HepG2 (cell line): Measurements from ENCODE around the gene ZNF541. TPM values are rescaled to one million over a fixed set of nuclear protein-coding genes. Genes with fewer than 3 reads are reported as not detected.

Experiments used
- BRD4 ChIP-seq: sonication (generic); formaldehyde crosslinking; IDR thresholded peaks from 2 replicates; pipeline ENCODE4 v1.4.0; 2020; ENCODE audit warnings: missing genetic modification reagents
- CBX2 ChIP-seq, 2 experiments: fragments of 200-600 bp in 1 of 2; sonication (generic); formaldehyde crosslinking in 1 of 2; IDR thresholded peaks; 2 replicates each; pipeline versions ENCODE4 v1.7.0 to v1.8.1; 2018 to 2022; ENCODE audit warnings: low read depth in 2 of 2, low read length in 1 of 2, mild to moderate bottlenecking in 1 of 2, missing genetic modification reagents in 1 of 2
- IRX3 ChIP-seq: sonication (generic); formaldehyde crosslinking; IDR thresholded peaks from 2 replicates; pipeline ENCODE4 v1.8.1; 2023; ENCODE audit warnings: mild to moderate bottlenecking, low read depth, missing genetic modification reagents, borderline replicate concordance
- JARID2 ChIP-seq: sonication (generic); formaldehyde crosslinking; IDR thresholded peaks from 2 replicates; pipeline ENCODE4 v1.8.1; 2023; ENCODE audit warnings: missing genetic modification reagents, inconsistent platforms; ENCODE audit not compliant: insufficient replicate concordance
- KDM5B ChIP-seq: sonication (generic); formaldehyde crosslinking; IDR thresholded peaks from 2 replicates; pipeline ENCODE4 v1.4.0; 2020; ENCODE audit warnings: missing genetic modification reagents, mild to moderate bottlenecking, borderline replicate concordance
- MYC ChIP-seq: sonication (generic); formaldehyde crosslinking; IDR thresholded peaks from 2 replicates; pipeline ENCODE4 v1.9.0; 2021; ENCODE audit warnings: missing genetic modification reagents, borderline replicate concordance
- RFXANK ChIP-seq: IDR thresholded peaks from 2 replicates; pipeline ENCODE4 v1.6.1; 2016
- SALL1 ChIP-seq: sonication (generic); formaldehyde crosslinking; IDR thresholded peaks from 2 replicates; pipeline ENCODE4 v1.8.0; 2022; ENCODE audit warnings: mild to moderate bottlenecking, missing genetic modification reagents
- SMAD9 ChIP-seq: sonication (generic); formaldehyde crosslinking; IDR thresholded peaks from 2 replicates; pipeline ENCODE4 v1.5.1; 2020; ENCODE audit warnings: mild to moderate bottlenecking, missing genetic modification reagents
- TFAP4 ChIP-seq: sonication (generic); IDR thresholded peaks from 2 replicates; pipeline ENCODE4 v1.6.1; 2016; ENCODE audit warnings: low read depth, borderline replicate concordance
- TOE1 ChIP-seq: sonication (generic); formaldehyde crosslinking; IDR thresholded peaks from 2 replicates; pipeline ENCODE4 v1.4.0; 2020; ENCODE audit warnings: mild to moderate bottlenecking, missing genetic modification reagents
- ZBTB2 ChIP-seq: sonication (generic); formaldehyde crosslinking; IDR thresholded peaks from 2 replicates; pipeline ENCODE4 v1.8.0; 2022; ENCODE audit warnings: low read depth, missing genetic modification reagents
- ZBTB38 ChIP-seq: sonication (generic); formaldehyde crosslinking; IDR thresholded peaks from 2 replicates; pipeline ENCODE4 v1.5.1; 2020; ENCODE audit warnings: mild to moderate bottlenecking, missing genetic modification reagents
- ZNF207 ChIP-seq: fragments of 450-650 bp; IDR thresholded peaks from 2 replicates; pipeline ENCODE4 v1.6.1; 2016; ENCODE audit warnings: antibody characterized with exemption, borderline replicate concordance
- ZNF263 ChIP-seq: sonication (generic); formaldehyde crosslinking; IDR thresholded peaks from 2 replicates; pipeline ENCODE4 v1.4.0; 2020; ENCODE audit warnings: missing genetic modification reagents
- ZNF329 ChIP-seq: sonication (generic); formaldehyde crosslinking; IDR thresholded peaks from 2 replicates; pipeline ENCODE4 v1.9.0; 2021; ENCODE audit warnings: low read depth, mild to moderate bottlenecking, missing genetic modification reagents
- ZNF501 ChIP-seq: sonication (generic); formaldehyde crosslinking; IDR thresholded peaks from 2 replicates; pipeline ENCODE4 v1.5.1; 2020; ENCODE audit warnings: mild to moderate bottlenecking, moderate library complexity, missing genetic modification reagents
- ZNF678 ChIP-seq: sonication (generic); formaldehyde crosslinking; IDR thresholded peaks from 2 replicates; pipeline ENCODE4 v1.4.0; 2020; ENCODE audit warnings: mild to moderate bottlenecking, missing genetic modification reagents
- ZNF710 ChIP-seq: sonication (generic); formaldehyde crosslinking; IDR thresholded peaks from 2 replicates; pipeline ENCODE4 v1.5.0; 2020; ENCODE audit warnings: mild to moderate bottlenecking, missing genetic modification reagents, borderline replicate concordance
- polyA plus RNA-seq, 8 experiments: library from polyadenylated mRNA; depleted of rRNA in 3 of 8; stranded (reverse) in 7 of 8; unstranded in 1 of 8; fragments of >200 nt; fragmentation: Illumina TruSeq in 4 of 8; extraction: Trizol in 4 of 8; gene quantifications; 2 replicates each; pipeline versions ENCODE4 v1.2.1 to v1.2.3, GENCODE V29; 2011 to 2016; ENCODE audit warnings: low read depth in 4 of 8, missing spikeins in 1 of 8, mixed read lengths in 1 of 8; ENCODE audit not compliant: insufficient read depth in 1 of 8
- total RNA-seq, 5 experiments: library from RNA; depleted of rRNA; stranded (reverse); fragments of >200 nt; fragmentation: Illumina TruSeq; extraction: Trizol; gene quantifications; 2 replicates each; pipeline ENCODE4 v1.2.3, GENCODE V29; 2016; ENCODE audit warnings: low read depth in 1 of 5
- TF ChIP-seq, protein P1 (sequence below): sonication (generic); formaldehyde crosslinking; IDR thresholded peaks from 2 replicates; pipeline ENCODE4 v1.5.1; 2020; ENCODE audit warnings: mild to moderate bottlenecking, missing genetic modification reagents, moderate library complexity

ZNF541 gene
- total and polyA plus RNA-seq, 2 of the 13 experiments (the other 11 are each of a cell fraction or from before 2014, with no cell fraction given), result 0.03 to 0.04 TPM

DNA sequence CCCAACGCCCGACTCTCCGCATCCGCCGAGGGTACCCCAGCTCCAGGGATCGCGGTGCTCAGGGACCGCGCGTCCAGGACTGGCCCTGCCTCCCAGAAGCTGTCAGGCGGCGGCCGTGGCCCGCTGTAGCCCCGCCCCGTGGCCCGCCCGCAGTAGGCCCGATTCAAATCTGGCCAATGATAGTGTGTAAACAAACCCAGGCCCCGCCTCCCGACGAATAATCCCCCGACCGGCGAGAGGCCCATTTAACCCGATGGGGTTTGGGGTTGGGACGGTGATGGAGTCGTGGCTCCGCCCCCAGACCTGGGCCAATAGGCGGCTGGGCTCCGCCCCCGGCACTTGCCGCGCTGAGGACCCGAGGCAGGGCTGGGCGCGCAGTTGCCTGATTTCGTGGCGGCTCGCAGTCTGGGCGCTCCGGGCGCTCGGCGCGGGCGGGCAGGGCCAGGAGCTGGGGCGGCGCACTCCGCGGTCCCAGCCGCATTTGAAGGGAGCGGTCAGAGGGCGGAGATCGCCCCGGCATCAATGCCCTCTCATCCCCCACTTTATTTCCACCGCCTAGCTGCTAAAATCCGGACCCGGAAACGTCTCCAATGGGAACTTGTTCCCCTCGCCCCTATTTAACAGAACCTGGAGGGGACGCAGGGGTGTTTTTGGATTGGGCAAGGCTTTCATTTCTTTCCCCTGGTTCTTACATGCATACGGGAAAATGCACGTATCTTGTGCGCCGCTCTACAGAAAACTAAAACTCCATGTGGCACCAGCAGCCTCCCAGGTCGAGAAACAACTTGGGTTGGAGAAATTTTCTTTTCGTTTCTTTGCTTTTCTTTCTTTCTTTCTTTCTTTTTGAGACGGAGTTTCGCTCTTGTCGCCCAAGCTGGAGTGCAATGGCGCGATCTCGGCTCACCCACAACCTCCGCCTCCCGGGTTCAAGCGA lies 27.6 kb upstream of the ZNF541 start (continued):
- TF ChIP-seq TFAP4, result peak; percentile 26; the same call in 1 of the 2 replicates
- no peak for TF ChIP-seq RFXANK
- TF ChIP-seq JARID2, result peak; percentile 57
- no peak for TF ChIP-seq CBX2 (IDR thresholded peaks at IDR 0.05; ENCODE audit: low read depth, low read length)
- TF ChIP-seq CBX2 (CRISPR knock-in tag; IDR thresholded peaks at IDR 0.05; ENCODE audit: low read depth), result no peak
- 0 out of 2 replicates have a peak, but pooled peaks have one; percentile 59 for TF ChIP-seq MYC (CRISPR knock-in tag)
- TF ChIP-seq ZNF207, result no peak
- TF ChIP-seq IRX3 (CRISPR knock-in tag), result no peak
- no peak for TF ChIP-seq ZNF710
- TF ChIP-seq KDM5B (CRISPR knock-in tag), result peak; percentile 68; the same call in 1 of the 2 replicates
- TF ChIP-seq TOE1 (CRISPR knock-in tag), result no peak
- TF ChIP-seq SMAD9 (CRISPR knock-in tag), result no peak
- peak; percentile 63; the same call in 1 of the 2 replicates for TF ChIP-seq ZBTB38 (CRISPR knock-in tag)
- TF ChIP-seq ZNF678 (CRISPR knock-in tag), result no peak
- TF ChIP-seq ZNF263 (CRISPR knock-in tag), result peak; percentile 45; the same call in 1 of the 2 replicates
- no peak for TF ChIP-seq ZNF329 (CRISPR knock-in tag)
- TF ChIP-seq, protein P1, sequence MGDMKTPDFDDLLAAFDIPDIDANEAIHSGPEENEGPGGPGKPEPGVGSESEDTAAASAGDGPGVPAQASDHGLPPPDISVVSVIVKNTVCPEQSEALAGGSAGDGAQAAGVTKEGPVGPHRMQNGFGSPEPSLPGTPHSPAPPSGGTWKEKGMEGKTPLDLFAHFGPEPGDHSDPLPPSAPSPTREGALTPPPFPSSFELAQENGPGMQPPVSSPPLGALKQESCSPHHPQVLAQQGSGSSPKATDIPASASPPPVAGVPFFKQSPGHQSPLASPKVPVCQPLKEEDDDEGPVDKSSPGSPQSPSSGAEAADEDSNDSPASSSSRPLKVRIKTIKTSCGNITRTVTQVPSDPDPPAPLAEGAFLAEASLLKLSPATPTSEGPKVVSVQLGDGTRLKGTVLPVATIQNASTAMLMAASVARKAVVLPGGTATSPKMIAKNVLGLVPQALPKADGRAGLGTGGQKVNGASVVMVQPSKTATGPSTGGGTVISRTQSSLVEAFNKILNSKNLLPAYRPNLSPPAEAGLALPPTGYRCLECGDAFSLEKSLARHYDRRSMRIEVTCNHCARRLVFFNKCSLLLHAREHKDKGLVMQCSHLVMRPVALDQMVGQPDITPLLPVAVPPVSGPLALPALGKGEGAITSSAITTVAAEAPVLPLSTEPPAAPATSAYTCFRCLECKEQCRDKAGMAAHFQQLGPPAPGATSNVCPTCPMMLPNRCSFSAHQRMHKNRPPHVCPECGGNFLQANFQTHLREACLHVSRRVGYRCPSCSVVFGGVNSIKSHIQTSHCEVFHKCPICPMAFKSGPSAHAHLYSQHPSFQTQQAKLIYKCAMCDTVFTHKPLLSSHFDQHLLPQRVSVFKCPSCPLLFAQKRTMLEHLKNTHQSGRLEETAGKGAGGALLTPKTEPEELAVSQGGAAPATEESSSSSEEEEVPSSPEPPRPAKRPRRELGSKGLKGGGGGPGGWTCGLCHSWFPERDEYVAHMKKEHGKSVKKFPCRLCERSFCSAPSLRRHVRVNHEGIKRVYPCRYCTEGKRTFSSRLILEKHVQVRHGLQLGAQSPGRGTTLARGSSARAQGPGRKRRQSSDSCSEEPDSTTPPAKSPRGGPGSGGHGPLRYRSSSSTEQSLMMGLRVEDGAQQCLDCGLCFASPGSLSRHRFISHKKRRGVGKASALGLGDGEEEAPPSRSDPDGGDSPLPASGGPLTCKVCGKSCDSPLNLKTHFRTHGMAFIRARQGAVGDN, result peak; percentile 82
- TF ChIP-seq ZBTB2 (CRISPR knock-in tag), result no peak
- TF ChIP-seq ZNF501 (CRISPR knock-in tag), result peak; percentile 87
- 0 out of 2 replicates have a peak, but pooled peaks have one; percentile 59 for TF ChIP-seq BRD4
- peak; percentile 83 for TF ChIP-seq SALL1 (CRISPR knock-in tag)
